Thyroid gland (tissue), 4 donors: ENCODE measurements around the gene MYO15A.

Experiments used
- CTCF ChIP-seq, 6 experiments: fragments of 200-600 bp in 3 of 6; fragments of 450-650 bp in 3 of 6; sonication (generic) in 3 of 6; IDR thresholded peaks; one replicate each; pipeline ENCODE4 v1.5.1; 2016 to 2019; ENCODE audit warnings: antibody characterized with exemption in 6 of 6, mild to moderate bottlenecking in 2 of 6, inconsistent platforms in 1 of 6, moderate library complexity in 1 of 6
- POLR2A ChIP-seq, 2 donors: fragments of 450-650 bp; IDR thresholded peaks; one replicate each; pipeline ENCODE4 v1.6.1; 2017; ENCODE audit warnings: antibody characterized with exemption in 2 of 2, mild to moderate bottlenecking in 2 of 2, moderate library complexity in 1 of 2

GRCh38 chr17:18158022-18158600, 49.6 kb downstream of the MYO15A start:
- no peak for TF ChIP-seq CTCF (IDR thresholded peaks at IDR 0.05)
- peak in 1 of 2 donors; percentile 11 for TF ChIP-seq POLR2A (IDR thresholded peaks at IDR 0.05)
